ENCODE data around the gene LHFPL2.

DNA sequence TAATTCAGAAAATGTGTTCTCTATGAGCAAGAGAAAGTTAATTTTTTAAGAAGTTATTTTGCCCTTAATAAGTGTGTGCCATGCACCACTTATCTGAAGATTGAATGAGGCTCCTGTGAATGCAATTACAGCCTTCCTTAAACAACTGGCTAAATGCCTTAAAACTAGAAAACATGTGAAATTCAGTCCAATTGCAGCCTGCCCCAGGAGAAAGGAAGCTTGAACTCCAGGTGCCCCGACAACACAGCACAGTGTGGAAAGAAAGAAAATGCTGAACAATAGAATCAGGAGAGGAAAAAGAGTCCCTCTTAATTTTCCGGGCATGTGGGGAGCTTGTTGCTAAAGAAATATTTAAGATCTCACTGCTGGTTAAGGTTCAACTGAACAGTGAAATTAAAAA lies 8.8 kb downstream of the LHFPL2 start:
- TF ChIP-seq, protein P1, sequence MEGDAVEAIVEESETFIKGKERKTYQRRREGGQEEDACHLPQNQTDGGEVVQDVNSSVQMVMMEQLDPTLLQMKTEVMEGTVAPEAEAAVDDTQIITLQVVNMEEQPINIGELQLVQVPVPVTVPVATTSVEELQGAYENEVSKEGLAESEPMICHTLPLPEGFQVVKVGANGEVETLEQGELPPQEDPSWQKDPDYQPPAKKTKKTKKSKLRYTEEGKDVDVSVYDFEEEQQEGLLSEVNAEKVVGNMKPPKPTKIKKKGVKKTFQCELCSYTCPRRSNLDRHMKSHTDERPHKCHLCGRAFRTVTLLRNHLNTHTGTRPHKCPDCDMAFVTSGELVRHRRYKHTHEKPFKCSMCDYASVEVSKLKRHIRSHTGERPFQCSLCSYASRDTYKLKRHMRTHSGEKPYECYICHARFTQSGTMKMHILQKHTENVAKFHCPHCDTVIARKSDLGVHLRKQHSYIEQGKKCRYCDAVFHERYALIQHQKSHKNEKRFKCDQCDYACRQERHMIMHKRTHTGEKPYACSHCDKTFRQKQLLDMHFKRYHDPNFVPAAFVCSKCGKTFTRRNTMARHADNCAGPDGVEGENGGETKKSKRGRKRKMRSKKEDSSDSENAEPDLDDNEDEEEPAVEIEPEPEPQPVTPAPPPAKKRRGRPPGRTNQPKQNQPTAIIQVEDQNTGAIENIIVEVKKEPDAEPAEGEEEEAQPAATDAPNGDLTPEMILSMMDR (IDR thresholded peaks at IDR 0.05), result no peak
- no peak for TF ChIP-seq POLR2A (IDR thresholded peaks at IDR 0.05)

Data from testis (tissue), 2 donors.